Measurements from ENCODE around the gene TUBGCP5. TPM values are rescaled to one million over a fixed set of nuclear protein-coding genes. Genes with fewer than 3 reads are reported as not detected.
A peak's percentile ranks its signal among the peaks of the same experiment; 100 is the strongest.

Gene TUBGCP5
- total RNA-seq, 4 donors from 2014 or later = 8.9 to 30.3 (median 15.9) TPM

DNA sequence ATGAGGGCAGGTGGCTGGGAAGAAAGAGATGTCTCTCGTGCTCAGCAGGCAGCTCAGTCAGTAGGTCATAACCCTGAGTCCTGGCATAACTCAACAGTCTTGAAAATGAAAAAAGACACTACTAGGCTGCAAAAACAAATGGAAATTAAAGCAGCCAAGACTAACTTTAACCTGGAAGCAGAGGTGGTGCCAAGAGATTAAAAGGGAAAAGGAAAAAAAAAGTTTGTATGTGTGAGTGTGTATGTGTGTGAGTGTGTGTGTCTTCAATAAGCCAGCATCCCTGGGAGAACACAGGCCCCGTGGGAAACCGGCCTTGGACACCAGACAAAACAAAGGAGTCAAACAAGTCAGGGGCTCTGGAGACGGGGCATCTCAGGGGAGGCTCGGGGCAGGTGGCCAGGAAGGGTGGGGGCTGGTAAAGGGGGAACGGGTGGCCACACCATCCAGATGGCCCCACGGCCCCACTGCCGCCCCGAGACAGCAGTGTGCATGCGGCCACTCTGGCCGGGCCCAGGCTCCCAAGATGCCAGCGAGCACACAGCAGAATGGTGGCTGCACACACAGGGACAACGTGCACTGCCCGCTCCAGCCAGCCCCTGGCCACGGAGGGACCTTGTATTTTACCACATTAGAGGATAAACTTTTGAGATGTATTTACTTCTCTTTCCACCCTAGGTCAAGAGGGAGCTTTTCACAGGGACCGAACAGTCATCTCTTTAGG, 83.0 kb downstream of the TUBGCP5 start:
- no peak for TF ChIP-seq CTCF (IDR thresholded peaks at IDR 0.05)
- DNase-seq (ENCODE audit: low spot score) = no peak
- no peak for ATAC-seq (ENCODE audit: low FRiP score)

DNA sequence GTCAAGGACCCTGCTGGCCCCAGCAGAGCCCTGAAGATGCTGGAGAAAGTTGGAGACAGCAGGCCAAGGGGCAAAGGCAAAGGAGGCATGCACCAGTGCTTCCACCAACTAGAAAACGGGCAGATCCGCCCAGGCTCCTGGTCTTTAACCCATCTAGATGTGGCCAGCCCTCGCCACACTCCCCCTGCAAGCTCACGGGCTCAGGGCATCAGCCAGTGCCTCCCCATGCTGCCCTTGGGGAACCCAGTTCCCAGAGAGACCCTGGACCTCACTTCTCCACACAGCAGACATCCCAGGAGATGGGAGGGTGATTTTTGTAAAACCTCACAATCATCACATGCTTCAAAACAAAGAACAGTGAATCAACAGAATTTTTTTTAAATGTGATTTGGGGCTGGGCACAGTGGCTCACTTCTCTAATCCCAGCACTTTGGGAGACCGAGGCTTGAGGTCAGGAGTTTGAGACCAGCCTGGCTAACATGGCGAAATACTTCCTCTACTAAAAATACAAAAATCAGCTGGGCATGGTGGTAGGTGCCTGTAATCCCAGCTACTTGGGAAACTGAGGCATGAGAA, 83.7 kb downstream of the TUBGCP5 start:
- no peak for ATAC-seq (ENCODE audit: low FRiP score)
- no peak for TF ChIP-seq CTCF (IDR thresholded peaks at IDR 0.05)
- DNase-seq (ENCODE audit: low spot score) = no peak

DNA sequence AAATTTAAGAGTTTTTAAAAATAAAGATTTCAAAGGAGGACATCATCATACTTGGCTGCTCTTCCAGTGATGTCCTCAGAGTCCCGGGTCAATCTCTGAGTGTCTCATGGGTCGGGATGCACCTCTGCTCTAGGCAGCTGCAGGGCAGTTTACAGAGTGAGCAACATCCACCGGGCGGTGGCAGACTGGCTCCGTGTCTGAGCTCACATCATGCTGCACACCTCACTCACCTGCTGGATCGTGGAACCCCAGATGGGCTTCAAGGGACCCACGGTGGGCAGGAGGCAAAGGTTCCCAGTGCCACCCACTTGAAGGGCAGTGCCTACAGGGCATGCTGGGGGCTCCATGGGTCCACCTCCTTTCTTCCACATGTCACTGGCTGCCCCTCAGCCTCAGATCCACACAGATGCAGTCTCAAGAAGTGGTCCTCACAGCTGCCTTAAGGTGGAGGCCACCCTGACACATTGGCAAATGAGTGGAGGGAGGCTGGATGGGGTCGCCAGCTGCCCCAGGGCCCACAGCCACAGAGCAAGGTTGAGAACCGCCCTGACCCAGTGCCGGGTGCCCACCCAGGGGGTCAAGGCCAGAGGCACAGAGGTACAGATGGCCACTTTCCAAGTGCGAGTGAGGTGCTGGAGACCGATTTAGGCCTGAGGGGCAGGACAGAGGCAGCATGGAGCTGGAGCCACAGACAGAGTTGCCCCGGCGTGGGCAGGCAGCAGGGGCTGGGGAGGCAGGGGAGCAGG, 84.4 kb downstream of the TUBGCP5 start:
- ATAC-seq (ENCODE audit: low FRiP score) = no peak
- DNase-seq (ENCODE audit: low spot score) = no peak

DNA sequence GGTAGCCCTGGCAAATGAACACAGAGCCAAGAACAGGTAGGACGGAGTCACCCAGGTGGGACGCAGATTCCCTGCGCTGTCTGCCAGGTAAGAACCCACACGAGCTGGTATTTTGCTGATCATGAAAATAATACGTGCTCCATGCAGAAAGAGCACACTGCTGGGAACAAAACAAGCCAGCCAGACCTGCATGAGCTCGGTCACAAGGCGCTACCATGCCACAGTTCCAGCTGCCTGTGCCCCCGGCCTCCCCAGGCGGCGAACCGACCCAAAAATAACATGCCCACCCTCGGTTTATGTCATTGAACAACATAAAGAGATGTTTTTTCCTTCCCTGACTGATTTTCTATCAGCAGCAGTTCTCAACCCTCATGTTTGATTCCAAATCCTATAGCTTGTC, 85.0 kb downstream of the TUBGCP5 start:
- DNase-seq (ENCODE audit: low spot score) (no peak), ATAC-seq (ENCODE audit: low FRiP score) (no peak)
- no peak for TF ChIP-seq CTCF (IDR thresholded peaks at IDR 0.05)

More for the DNA sequence above, 84.4 kb downstream of the TUBGCP5 start:
- no peak for TF ChIP-seq CTCF (IDR thresholded peaks at IDR 0.05)

GRCh38 chr15:22952796-22953579, 86.4 kb downstream of the TUBGCP5 start:
- ATAC-seq (ENCODE audit: low FRiP score) = peak; percentile 22
- TF ChIP-seq CTCF (IDR thresholded peaks at IDR 0.05) = no peak
- no peak for DNase-seq (ENCODE audit: low spot score)

GRCh38 chr15:22951381-22952280, 87.7 kb downstream of the TUBGCP5 start:
- ATAC-seq (ENCODE audit: low FRiP score) = no peak

More at GRCh38 chr15:22951381-22952280, 87.7 kb downstream of the TUBGCP5 start:
- DNase-seq (ENCODE audit: low spot score) = no peak
- TF ChIP-seq CTCF (IDR thresholded peaks at IDR 0.05) = no peak
